Activated CD4-positive, alpha-beta T cell treated with anti-CD3 and anti-CD28 coated beads, Interleukin-2, amount 50 U/mL, for 48 hours (primary cell): ENCODE results near the gene NME4.
"Not testable (repeated sequence)": the region's sequence is repeated elsewhere in the genome, so short reads cannot be mapped to it uniquely, and the experiment has no call there.

ENCODE experiments used
- DNase-seq, 2 experiments: peaks; one replicate each; pipeline ENCODE4 v3.0.0-alpha.2; 2020

The NME4 gene

GRCh38 chr16:399340-400019, 2.5 kb downstream of the NME4 start:
- DNase-seq, result no peak

- DNase-seq, result no peak
Measured at GRCh38 chr16:400061-400591, 3.1 kb downstream of the NME4 start.

- DNase-seq, result peak; percentile 99 to 100
Measured at GRCh38 chr16:401468-402348, 4.7 kb downstream of the NME4 start, which contains the start of gene DECR2. DECR2 (plus strand) TSS chr16:401885; CDS start chr16:401964, 79 bp downstream.

GRCh38 chr16:404971-405486, 8.0 kb downstream of the NME4 start:
- DNase-seq, result no peak

GRCh38 chr16:405548-406506, 8.8 kb downstream of the NME4 start:
- DNase-seq, result no peak

GRCh38 chr16:407253-407652, 10.3 kb downstream of the NME4 start:
- no peak for DNase-seq

GRCh38 chr16:410516-411178, 13.6 kb downstream of the NME4 start:
- DNase-seq, result no peak

- no peak for DNase-seq
Measured at GRCh38 chr16:411576-412265, 14.7 kb downstream of the NME4 start.

- DNase-seq, result no peak
Measured at GRCh38 chr16:414395-415169, 17.6 kb downstream of the NME4 start.

- DNase-seq, result not testable (repeated sequence)
Measured at GRCh38 chr16:415170-415498, 18.1 kb downstream of the NME4 start.

- DNase-seq, result not testable (repeated sequence)
Measured at GRCh38 chr16:422179-422578, 25.2 kb downstream of the NME4 start.

- DNase-seq, result no peak
Measured at GRCh38 chr16:424033-424622, 27.1 kb downstream of the NME4 start.

GRCh38 chr16:424623-425081, 27.7 kb downstream of the NME4 start:
- DNase-seq, result peak in 1 of 2 experiments; percentile 29

- peak; percentile 86 to 88 for DNase-seq
Measured at GRCh38 chr16:425082-425718, 28.2 kb downstream of the NME4 start, which contains the start of gene RAB11FIP3. RAB11FIP3 (plus strand) TSS chr16:425649; CDS start chr16:426007, 358 bp downstream.

- no peak for DNase-seq
Measured at GRCh38 chr16:425740-426114, 28.7 kb downstream of the NME4 start.

- DNase-seq, result peak; percentile 13 to 31
Measured at GRCh38 chr16:426115-426905, 29.3 kb downstream of the NME4 start.

GRCh38 chr16:426906-427249, 29.9 kb downstream of the NME4 start:
- DNase-seq, result no peak

GRCh38 chr16:427250-427649, 30.3 kb downstream of the NME4 start:
- no peak for DNase-seq

- DNase-seq, result no peak
Measured at GRCh38 chr16:430904-431303, 33.9 kb downstream of the NME4 start.
